ENCODE data around the gene MLIP.

Gene MLIP

DNA sequence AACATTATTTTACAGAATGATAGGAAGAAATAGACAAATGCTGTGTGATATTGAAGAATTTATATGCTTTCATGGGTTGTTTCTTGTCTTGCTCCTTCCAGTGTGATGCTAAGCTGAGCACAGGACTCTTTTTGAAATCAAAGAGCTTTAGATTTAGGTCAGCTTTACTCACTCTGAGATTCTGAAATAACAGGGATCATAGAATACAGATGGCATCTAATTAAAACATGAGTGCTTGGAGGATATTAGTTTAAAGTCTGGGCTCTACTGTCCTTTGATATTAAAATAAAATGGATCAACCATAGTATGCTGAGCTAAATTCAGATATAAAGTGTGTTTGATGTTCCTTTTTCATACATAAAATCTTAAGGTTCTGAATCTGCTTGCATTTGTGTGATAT, 29.6 kb downstream of the MLIP start:
- Mint-ChIP-seq H3K27me3 (ENCODE audit: low read depth) (no peaks in the 10 kb centered on the region), H3K36me3 (ENCODE audit: low read depth) (no peaks in the 10 kb centered on the region), H3K9me3 (no peaks in the 10 kb centered on the region)

DNA sequence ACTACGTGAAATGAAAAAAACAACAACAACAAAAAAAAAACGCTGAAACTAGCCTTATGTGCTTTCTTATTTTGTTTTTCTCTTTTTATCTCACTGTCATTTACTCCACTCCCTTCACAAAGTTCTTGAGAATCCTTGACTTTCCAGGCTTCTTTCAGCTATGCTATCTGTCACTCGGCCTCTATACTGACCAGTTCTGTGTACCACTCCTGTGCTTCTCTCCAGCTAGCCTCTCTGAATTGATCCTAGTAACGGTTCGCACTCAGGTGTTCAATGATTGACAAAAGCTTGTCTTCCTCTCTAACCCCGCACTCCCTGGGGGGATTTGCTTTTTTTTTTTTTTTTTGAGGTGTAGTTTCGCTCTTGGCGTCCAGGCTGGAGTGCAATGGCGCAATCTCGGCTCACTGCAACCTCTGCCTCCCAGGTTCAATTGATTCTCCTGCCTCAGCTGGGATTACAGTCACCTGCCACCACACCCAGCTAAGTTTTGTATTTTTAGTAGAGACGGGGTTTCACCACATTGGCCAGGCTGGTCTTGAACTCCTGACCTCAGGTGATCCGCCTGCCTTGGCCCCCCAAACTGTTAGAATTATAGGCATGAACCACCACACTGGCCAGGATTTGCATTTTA, 31.8 kb downstream of the MLIP start:
- Mint-ChIP-seq H3K27me3 (ENCODE audit: low read depth) (no peaks in the 10 kb centered on the region), H3K9me3 (no peaks in the 10 kb centered on the region), H3K27ac (no peak overlapping the region), H3K4me1 (ENCODE audit: low read depth) (no peaks in the 10 kb centered on the region), H3K4me3 (no peak overlapping the region), H3K36me3 (ENCODE audit: low read depth) (no peaks in the 10 kb centered on the region)
- DNase-seq (ENCODE audit: low spot score) = no peak

More for the DNA sequence above, 29.6 kb downstream of the MLIP start:
- Mint-ChIP-seq H3K4me3 (no peak overlapping the region), H3K4me1 (ENCODE audit: low read depth) (no peaks in the 10 kb centered on the region), H3K27ac (no peak overlapping the region)
- DNase-seq (ENCODE audit: low spot score) = no peak

DNA sequence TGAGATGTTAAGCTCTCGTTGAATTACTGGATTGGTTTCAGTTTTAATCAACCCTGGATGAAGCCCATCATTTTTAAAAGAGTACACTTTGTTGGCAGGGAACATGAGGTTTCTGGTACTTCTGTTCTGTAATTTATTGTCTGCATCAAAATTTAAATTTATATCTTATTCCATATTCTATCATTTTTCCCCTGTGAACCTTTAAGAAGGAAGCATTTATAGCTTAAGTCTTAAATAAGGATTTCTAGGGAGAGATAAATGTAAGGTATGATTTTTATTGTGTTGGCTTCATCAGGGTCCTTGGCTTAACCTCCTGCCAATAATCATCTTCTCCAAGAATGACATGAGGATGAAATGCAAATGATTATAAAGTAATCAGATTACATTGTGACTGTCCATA, 40.6 kb downstream of the MLIP start:
- DNase-seq (ENCODE audit: low spot score) = no peak
- Mint-ChIP-seq H3K27me3 (ENCODE audit: low read depth) (no peaks in the 10 kb centered on the region), H3K27ac (no peak overlapping the region), H3K9me3 (no peaks in the 10 kb centered on the region), H3K36me3 (ENCODE audit: low read depth) (no peaks in the 10 kb centered on the region), H3K4me1 (ENCODE audit: low read depth) (no peaks in the 10 kb centered on the region), H3K4me3 (no peak overlapping the region)

- no peak overlapping the region for H3K27ac Mint-ChIP-seq
- H3K4me1 Mint-ChIP-seq (ENCODE audit: low read depth) = no peaks in the 10 kb centered on the region
- no peak overlapping the region for H3K4me3 Mint-ChIP-seq
- no peaks in the 10 kb centered on the region for H3K36me3 Mint-ChIP-seq (ENCODE audit: low read depth)
- no peak for DNase-seq (ENCODE audit: low spot score)
- H3K27me3 Mint-ChIP-seq (ENCODE audit: low read depth) = no peaks in the 10 kb centered on the region
- H3K9me3 Mint-ChIP-seq = no peaks in the 10 kb centered on the region
Observed at GRCh38 chr6:54156650-54157250, 45.5 kb downstream of the MLIP start.

DNA sequence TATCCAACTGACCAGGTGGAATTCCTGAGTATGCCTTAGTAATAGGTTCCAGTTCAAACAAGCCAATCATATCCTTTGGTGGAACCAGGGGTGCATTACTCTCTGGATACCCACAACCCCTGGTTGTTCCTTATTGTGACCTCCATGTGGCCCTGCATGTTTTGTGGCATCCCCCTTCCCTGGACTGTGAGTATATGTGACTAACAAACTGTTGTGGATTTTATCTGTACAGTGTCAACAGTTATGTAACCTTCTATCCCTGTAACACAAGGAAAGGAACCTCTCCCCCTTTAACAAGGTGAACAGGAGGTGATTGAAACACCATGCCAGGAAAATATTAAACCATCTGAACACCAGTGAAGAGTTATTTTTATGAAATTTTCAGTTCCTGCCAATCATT, 46.2 kb downstream of the MLIP start:
- DNase-seq (ENCODE audit: low spot score) = no peak
- no peak overlapping the region for H3K4me3 Mint-ChIP-seq
- H3K27ac Mint-ChIP-seq = no peak overlapping the region
- no peaks in the 10 kb centered on the region for H3K4me1 Mint-ChIP-seq (ENCODE audit: low read depth)
- H3K27me3 Mint-ChIP-seq (ENCODE audit: low read depth) = no peaks in the 10 kb centered on the region
- no peaks in the 10 kb centered on the region for H3K9me3 Mint-ChIP-seq
- H3K36me3 Mint-ChIP-seq (ENCODE audit: low read depth) = no peaks in the 10 kb centered on the region

GRCh38 chr6:54173089-54173488, 61.8 kb downstream of the MLIP start:
- Mint-ChIP-seq H3K9me3 (no peaks in the 10 kb centered on the region), H3K4me1 (ENCODE audit: low read depth) (no peaks in the 10 kb centered on the region), H3K27me3 (ENCODE audit: low read depth) (no peaks in the 10 kb centered on the region), H3K4me3 (no peak overlapping the region), H3K36me3 (ENCODE audit: low read depth) (no peaks in the 10 kb centered on the region), H3K27ac (no peak overlapping the region)
- no peak for DNase-seq (ENCODE audit: low spot score)

DNA sequence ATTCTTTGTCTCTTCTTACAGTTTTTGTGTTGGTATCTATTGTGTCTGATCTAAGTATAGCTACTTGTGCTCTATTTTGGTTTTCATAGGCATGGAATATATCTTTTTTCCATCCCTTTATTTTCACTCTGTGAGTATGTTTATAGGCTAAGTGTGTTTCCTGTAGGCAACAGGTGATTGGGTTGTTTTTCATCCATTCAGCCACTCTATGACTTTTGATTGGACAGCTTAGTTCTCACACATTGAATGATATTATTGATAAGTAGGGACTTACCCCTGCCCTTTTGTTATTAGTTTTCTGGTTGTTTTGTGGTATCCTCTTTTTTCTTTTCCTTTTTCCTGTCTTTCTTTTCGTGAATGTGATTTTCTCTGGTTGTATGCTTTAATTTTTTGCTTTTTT, 67.9 kb downstream of the MLIP start:
- no peaks in the 10 kb centered on the region for H3K36me3 Mint-ChIP-seq (ENCODE audit: low read depth)
- no peaks in the 10 kb centered on the region for H3K4me1 Mint-ChIP-seq (ENCODE audit: low read depth)
- no peaks in the 10 kb centered on the region for H3K9me3 Mint-ChIP-seq
- no peak for DNase-seq (ENCODE audit: low spot score)
- H3K27ac Mint-ChIP-seq = no peak overlapping the region
- H3K4me3 Mint-ChIP-seq = no peak overlapping the region
- H3K27me3 Mint-ChIP-seq (ENCODE audit: low read depth) = no peaks in the 10 kb centered on the region

GRCh38 chr6:54183616-54184015, 72.4 kb downstream of the MLIP start:
- no peak for DNase-seq (ENCODE audit: low spot score)
- no peaks in the 10 kb centered on the region for H3K36me3 Mint-ChIP-seq (ENCODE audit: low read depth)
- H3K27me3 Mint-ChIP-seq (ENCODE audit: low read depth) = no peaks in the 10 kb centered on the region
- no peaks in the 10 kb centered on the region for H3K4me1 Mint-ChIP-seq (ENCODE audit: low read depth)
- no peaks in the 10 kb centered on the region for H3K9me3 Mint-ChIP-seq
- no peak overlapping the region for H3K4me3 Mint-ChIP-seq
- no peak overlapping the region for H3K27ac Mint-ChIP-seq

- Mint-ChIP-seq H3K27me3 (ENCODE audit: low read depth) (no peaks in the 10 kb centered on the region), H3K4me1 (ENCODE audit: low read depth) (no peaks in the 10 kb centered on the region), H3K27ac (no peak overlapping the region), H3K36me3 (ENCODE audit: low read depth) (no peaks in the 10 kb centered on the region), H3K4me3 (no peak overlapping the region), H3K9me3 (no peaks in the 10 kb centered on the region)
- DNase-seq (ENCODE audit: low spot score) = no peak
Observed at GRCh38 chr6:54185885-54186284, 74.6 kb downstream of the MLIP start.

DNA sequence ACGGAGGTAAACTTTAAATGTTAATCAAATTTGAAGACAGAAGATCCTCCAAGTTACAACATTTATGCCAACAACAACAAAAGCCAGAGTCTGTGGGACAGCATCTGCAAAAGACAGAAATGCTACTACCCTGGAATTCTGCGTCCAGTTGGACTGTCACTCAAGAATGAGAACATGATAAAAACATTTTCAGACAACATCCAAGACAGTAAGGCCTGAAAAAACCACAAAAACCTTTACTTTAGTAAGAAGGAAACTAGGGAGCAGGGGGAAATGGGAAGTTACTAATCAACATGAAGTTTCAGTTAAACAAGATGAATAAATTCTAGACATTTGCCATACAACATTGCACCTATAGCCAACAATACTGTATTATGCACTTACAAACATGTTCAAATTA, 77.6 kb downstream of the MLIP start:
- H3K27ac Mint-ChIP-seq = no peak overlapping the region
- no peaks in the 10 kb centered on the region for H3K36me3 Mint-ChIP-seq (ENCODE audit: low read depth)
- no peak overlapping the region for H3K4me3 Mint-ChIP-seq
- DNase-seq (ENCODE audit: low spot score) = no peak
- H3K4me1 Mint-ChIP-seq (ENCODE audit: low read depth) = no peaks in the 10 kb centered on the region
- no peaks in the 10 kb centered on the region for H3K9me3 Mint-ChIP-seq
- no peaks in the 10 kb centered on the region for H3K27me3 Mint-ChIP-seq (ENCODE audit: low read depth)

DNA sequence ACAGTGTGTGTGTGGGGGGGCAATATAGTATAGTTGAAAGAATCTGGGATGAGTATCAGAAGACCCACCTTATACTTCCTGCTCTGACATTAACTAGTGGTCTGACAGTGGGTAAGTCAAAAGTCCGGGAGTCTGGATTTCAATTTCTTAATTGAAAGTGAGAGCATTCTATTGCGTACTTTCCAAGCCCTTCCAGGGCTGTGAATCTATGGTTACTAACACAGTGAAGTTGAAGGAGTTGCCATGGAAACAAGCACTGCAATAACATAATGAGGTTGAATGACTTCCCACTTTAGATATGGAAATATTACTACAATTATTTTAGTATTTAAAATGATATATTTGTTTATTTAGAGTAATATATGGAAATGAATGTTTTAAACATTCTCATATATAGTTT, 80.2 kb downstream of the MLIP start:
- Mint-ChIP-seq H3K4me1 (ENCODE audit: low read depth) (no peaks in the 10 kb centered on the region), H3K27ac (no peak overlapping the region), H3K36me3 (ENCODE audit: low read depth) (no peaks in the 10 kb centered on the region), H3K27me3 (ENCODE audit: low read depth) (no peaks in the 10 kb centered on the region), H3K4me3 (no peak overlapping the region), H3K9me3 (no peaks in the 10 kb centered on the region)
- no peak for DNase-seq (ENCODE audit: low spot score)

DNA sequence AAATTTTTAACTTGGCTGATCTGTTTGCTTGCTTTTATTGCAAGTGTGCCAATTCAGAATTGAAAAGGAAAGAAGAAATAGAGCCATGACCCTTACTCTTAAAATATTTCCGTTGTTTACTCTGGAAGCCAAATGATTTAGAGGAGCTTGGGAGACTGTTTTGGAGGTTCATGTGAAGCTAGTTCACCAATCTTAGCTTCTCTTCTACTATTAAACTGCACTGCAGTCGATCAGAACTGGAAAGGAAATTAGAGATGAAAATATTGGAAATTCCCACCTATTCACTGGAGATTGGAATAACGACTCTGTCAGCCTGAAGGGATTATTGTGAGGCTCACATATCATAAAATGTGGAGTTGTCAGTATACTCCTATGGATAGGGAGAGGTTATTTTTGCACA, 81.8 kb downstream of the MLIP start:
- no peak overlapping the region for H3K4me3 Mint-ChIP-seq
- H3K27me3 Mint-ChIP-seq (ENCODE audit: low read depth) = no peaks in the 10 kb centered on the region
- DNase-seq (ENCODE audit: low spot score) = no peak
- no peaks in the 10 kb centered on the region for H3K9me3 Mint-ChIP-seq
- H3K27ac Mint-ChIP-seq = no peak overlapping the region
- H3K36me3 Mint-ChIP-seq (ENCODE audit: low read depth) = no peaks in the 10 kb centered on the region
- H3K4me1 Mint-ChIP-seq (ENCODE audit: low read depth) = no peaks in the 10 kb centered on the region

DNA sequence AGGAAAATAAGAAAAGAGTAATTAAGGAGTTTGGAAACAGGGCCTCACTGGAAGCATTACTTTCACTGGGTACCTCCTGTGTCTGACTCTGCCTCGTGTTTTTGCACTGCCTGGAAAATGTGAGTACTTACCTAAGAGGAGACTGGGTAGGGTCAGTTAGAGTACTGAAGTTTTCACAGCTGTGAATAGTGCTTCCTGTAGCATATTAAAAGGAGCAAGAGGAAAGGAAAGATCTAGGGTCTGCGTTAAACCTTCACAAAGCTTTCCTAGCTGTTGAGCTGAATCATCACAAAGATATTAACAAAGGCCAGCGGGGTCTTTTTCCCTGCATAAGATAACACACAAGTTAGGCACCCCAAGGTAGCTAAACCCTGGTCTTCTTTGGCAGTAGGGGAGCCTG, 82.3 kb downstream of the MLIP start:
- H3K36me3 Mint-ChIP-seq (ENCODE audit: low read depth) = no peaks in the 10 kb centered on the region
- H3K4me3 Mint-ChIP-seq = no peak overlapping the region

DNA sequence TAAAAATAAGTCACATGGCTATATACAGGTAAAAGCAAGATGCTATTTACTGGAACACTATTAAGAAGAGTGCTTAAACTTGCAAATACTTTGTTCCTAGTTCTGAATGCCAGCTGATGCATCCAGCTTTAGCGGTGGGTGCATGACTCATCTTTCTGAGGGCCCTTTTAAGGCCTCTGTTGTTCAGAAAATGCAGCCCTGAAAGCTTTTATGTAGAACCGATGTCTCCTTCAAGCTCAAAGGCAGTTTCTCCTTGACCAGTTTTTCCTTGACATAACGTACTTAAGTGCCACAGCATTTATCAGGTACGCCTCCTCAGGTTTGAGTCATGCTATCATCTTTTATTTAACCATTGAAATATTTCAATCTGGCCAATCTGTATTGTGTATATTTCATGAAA, 82.8 kb downstream of the MLIP start:
- H3K4me1 Mint-ChIP-seq (ENCODE audit: low read depth) = no peaks in the 10 kb centered on the region
- H3K9me3 Mint-ChIP-seq = no peaks in the 10 kb centered on the region
- no peak for DNase-seq (ENCODE audit: low spot score)
- H3K4me3 Mint-ChIP-seq = no peak overlapping the region
- H3K27me3 Mint-ChIP-seq (ENCODE audit: low read depth) = no peaks in the 10 kb centered on the region
- H3K27ac Mint-ChIP-seq = no peak overlapping the region
- no peaks in the 10 kb centered on the region for H3K36me3 Mint-ChIP-seq (ENCODE audit: low read depth)

More for the DNA sequence above, 82.3 kb downstream of the MLIP start:
- Mint-ChIP-seq H3K9me3 (no peaks in the 10 kb centered on the region), H3K4me1 (ENCODE audit: low read depth) (no peaks in the 10 kb centered on the region), H3K27ac (no peak overlapping the region), H3K27me3 (ENCODE audit: low read depth) (no peaks in the 10 kb centered on the region)
- DNase-seq (ENCODE audit: low spot score) = no peak

- no peak for DNase-seq (ENCODE audit: low spot score)
- Mint-ChIP-seq H3K36me3 (ENCODE audit: low read depth) (no peaks in the 10 kb centered on the region), H3K4me1 (ENCODE audit: low read depth) (no peaks in the 10 kb centered on the region), H3K9me3 (no peaks in the 10 kb centered on the region), H3K4me3 (no peak overlapping the region), H3K27ac (no peak overlapping the region), H3K27me3 (ENCODE audit: low read depth) (no peaks in the 10 kb centered on the region)
Observed at GRCh38 chr6:54195637-54196036, 84.4 kb downstream of the MLIP start.

Measured in T-helper 2 cell treated with Interferon-gamma antibody and Interleukin-4, amounts not matched to agents 5 μg/mL and 100 μg/mL, for 36 hours (primary cell).